ENCODE data around the gene NELL1. TPM values are rescaled to one million over a fixed set of nuclear protein-coding genes. Genes with fewer than 3 reads are reported as not detected.

Gene NELL1
- total and polyA plus RNA-seq, 8 donors = 0.24 to 1.8 (median 0.71) TPM; not detected in 2

- Histone ChIP-seq H3K27me3 (no peaks in the 10 kb centered on the region), H3K9me3 (no peaks in the 10 kb centered on the region), H3K27ac (no peak overlapping the region), H3K4me1 (no peaks in the 10 kb centered on the region), H3K36me3 (no peaks in the 10 kb centered on the region), H3K4me3 (no peak overlapping the region)
- ATAC-seq (no peak), DNase-seq (no peak)
- no peak for TF ChIP-seq CTCF (IDR thresholded peaks at IDR 0.05)
- intact Hi-C loops (cut with DNase I) = no loop called here
Observed at GRCh38 chr11:20634781-20635180, 34.6 kb upstream of the NELL1 start.

DNA sequence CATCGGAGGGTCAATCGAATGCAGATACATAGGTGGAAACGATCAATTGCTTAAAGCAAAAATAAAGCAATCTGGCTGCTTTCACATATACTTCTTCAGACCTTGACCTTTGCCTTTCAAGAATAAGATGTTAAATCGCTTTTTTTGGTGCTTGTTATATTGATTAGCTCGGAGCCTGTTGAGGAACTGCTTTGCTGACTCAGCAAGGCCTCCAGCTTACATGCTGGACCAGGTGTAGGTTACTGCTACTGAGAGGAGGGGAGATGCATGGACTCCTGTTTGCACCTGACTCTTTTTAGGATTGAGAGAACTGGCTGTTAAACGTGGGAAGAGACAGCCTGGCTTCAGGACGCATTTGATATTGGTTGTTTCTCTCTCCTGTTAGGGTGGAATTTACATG lies 31.3 kb upstream of the NELL1 start:
- no peak for TF ChIP-seq CTCF (IDR thresholded peaks at IDR 0.05)
- DNase-seq (no peak), ATAC-seq (no peak)
- H3K27ac ChIP-seq = no peak overlapping the region
- peaks cover 0 to 5% of the 10 kb centered on the region in 2 donors for H3K27me3 ChIP-seq
- intact Hi-C loops (cut with DNase I) = no loop called here
- H3K4me3 ChIP-seq = no peak overlapping the region
- H3K36me3 ChIP-seq = no peaks in the 10 kb centered on the region
- H3K9me3 ChIP-seq = no peaks in the 10 kb centered on the region
- H3K4me1 ChIP-seq = no peaks in the 10 kb centered on the region

DNA sequence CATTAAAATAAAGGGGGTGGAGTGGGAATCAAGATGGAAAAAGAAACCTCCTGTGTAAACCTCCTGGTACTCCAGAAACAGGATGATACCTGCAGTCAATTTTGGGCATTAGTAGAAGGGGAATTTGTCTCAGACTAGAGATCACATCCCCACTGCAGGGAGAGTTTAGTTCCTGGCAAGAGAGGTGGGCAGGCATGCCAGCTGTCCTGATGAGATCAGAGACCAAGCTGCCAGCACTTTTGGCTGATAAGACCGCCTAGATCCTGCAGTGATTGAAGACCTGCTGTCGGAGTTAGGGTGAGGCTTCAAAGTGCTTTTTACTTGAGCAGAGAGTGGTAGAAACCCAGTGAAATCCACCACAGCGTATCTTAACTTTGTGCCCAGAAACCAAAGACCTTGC lies 29.7 kb upstream of the NELL1 start:
- Histone ChIP-seq H3K27me3 (peaks cover 0 to 5% of the 10 kb centered on the region in 2 donors), H3K4me3 (no peak overlapping the region), H3K36me3 (no peaks in the 10 kb centered on the region), H3K4me1 (no peaks in the 10 kb centered on the region), H3K9me3 (no peaks in the 10 kb centered on the region), H3K27ac (no peak overlapping the region)
- intact Hi-C loops (cut with DNase I) = no loop called here
- no peak for ATAC-seq
- TF ChIP-seq CTCF (IDR thresholded peaks at IDR 0.05) = no peak
- no peak for DNase-seq

DNA sequence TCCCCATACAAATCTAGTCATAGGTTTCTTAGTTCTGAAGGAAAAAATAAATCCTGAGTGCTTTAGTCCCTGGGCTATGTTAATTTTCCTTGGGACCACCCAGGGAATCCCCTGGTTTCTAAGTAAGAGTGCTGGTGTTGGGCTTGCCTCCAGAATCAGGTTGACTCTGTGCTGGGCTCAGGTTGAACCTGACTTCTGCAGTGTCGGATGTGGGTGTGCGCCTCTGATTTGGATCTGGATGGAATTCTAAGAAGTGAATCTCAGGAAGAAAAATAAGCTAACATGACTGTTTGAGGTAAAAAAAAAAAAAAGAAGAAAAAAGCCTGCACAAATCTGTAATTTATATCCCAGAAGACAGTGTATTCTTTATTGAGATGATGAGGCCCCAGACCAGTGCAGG lies 29.0 kb upstream of the NELL1 start:
- DNase-seq (no peak), ATAC-seq (no peak)
- H3K27ac ChIP-seq = no peak overlapping the region
- no peaks in the 10 kb centered on the region for H3K9me3 ChIP-seq
- peaks cover 0 to 5% of the 10 kb centered on the region in 2 donors for H3K27me3 ChIP-seq
- H3K36me3 ChIP-seq = no peaks in the 10 kb centered on the region
- TF ChIP-seq CTCF (IDR thresholded peaks at IDR 0.05) = no peak
- no peaks in the 10 kb centered on the region for H3K4me1 ChIP-seq
- intact Hi-C loops (cut with DNase I) = no loop called here
- no peak overlapping the region for H3K4me3 ChIP-seq

DNA sequence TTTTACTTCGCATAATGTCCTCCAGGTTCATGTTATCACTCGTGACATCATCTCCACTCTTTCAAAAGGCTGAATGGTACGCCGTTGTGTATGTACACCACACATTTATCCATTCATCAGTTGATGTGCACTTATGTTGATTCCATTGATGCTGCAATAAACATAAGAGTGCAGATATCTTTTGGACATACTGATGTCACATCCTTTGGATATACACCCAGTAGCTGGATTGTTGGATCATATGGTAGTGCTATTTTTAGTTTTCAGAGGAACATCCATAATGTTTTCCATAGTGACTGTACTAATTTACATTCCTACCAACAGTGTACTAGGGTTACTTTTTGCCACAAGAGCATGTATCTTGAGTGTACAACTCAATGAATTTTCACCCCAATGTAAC lies 25.0 kb upstream of the NELL1 start:
- intact Hi-C loops (cut with DNase I) = no loop called here
- Histone ChIP-seq H3K9me3 (no peaks in the 10 kb centered on the region), H3K4me3 (no peak overlapping the region), H3K36me3 (no peaks in the 10 kb centered on the region), H3K27me3 (peaks cover 0 to 5% of the 10 kb centered on the region in 2 donors), H3K4me1 (no peaks in the 10 kb centered on the region), H3K27ac (no peak overlapping the region)
- no peak for TF ChIP-seq CTCF (IDR thresholded peaks at IDR 0.05)
- DNase-seq (no peak), ATAC-seq (no peak)
